ENCODE data around the gene DMKN.

- TF ChIP-seq CTCF (conservative IDR thresholded peaks at IDR 0.05 in 1 of 2, IDR thresholded peaks at IDR 0.05 in 1 of 2; ENCODE audit: low read depth in 1 of 2, low read length in 2 of 2) (no peak), EZH2 (IDR thresholded peaks at IDR 0.05; ENCODE audit: low read length, missing control alignments) (no peak)
Measured at GRCh38 chr19:35545855-35546381, 32.5 kb upstream of the DMKN start.
